T-cell (primary cell): ENCODE measurements around the gene C14orf119. TPM values are rescaled to one million over a fixed set of nuclear protein-coding genes. Genes with fewer than 3 reads are reported as not detected.

Experiments used
- ATAC-seq, 4 experiments: fragments of 200-7000 bp in 3 of 4; fragments of 150-1000 bp in 1 of 4; cut with Tn5 transposase; replicated peaks in 1 of 4; 1 replicate in 3 of 4; 2 replicates in 1 of 4; pipeline ENCODE4 v1.10.0; 2021; ENCODE audit warnings: moderate library complexity in 3 of 4, mild to moderate bottlenecking in 2 of 4, moderate number of reproducible peaks in 1 of 4
- CTCF ChIA-PET, 2 donors: fragments of 300-600 bp; sonication (Branson Sonifier 250); formaldehyde crosslinking; loops; one replicate each; lab custom pipeline; 2022; ENCODE audit warnings: antibody characterized with exemption in 2 of 2; lab: Charles Lee
- POLR2A ChIA-PET, 2 donors: fragments of 300-600 bp; sonication (Branson Sonifier 250); formaldehyde crosslinking; loops; one replicate each; lab custom pipeline; 2022; ENCODE audit warnings: antibody characterized with exemption in 2 of 2; lab: Charles Lee
- DNase-seq, 35 experiments: peaks; one replicate each; pipeline versions ENCODE4 v3.0.0 to v3.0.0-alpha.2; 2013 to 2023
- H3K27ac ChIP-seq: one replicate; pipeline ENCODE4 v1.5.1; 2013; ENCODE audit warnings: low read length
- H3K27me3 ChIP-seq, 2 experiments: replicated peaks in 1 of 2; 1 replicate in 1 of 2; 2 replicates in 1 of 2; pipeline versions ENCODE4 v1.6.1 to v1.7.0; 2013; ENCODE audit warnings: low read length in 1 of 2, mixed read lengths in 1 of 2; ENCODE audit not compliant: control insufficient read depth in 2 of 2, insufficient read depth in 2 of 2; ENCODE audit errors: extremely low read depth in 1 of 2
- H3K36me3 ChIP-seq, 2 donors: 1 replicate in 1 of 2; 2 replicates in 1 of 2; pipeline versions ENCODE4 v1.6.1 to v1.7.0; 2013; ENCODE audit warnings: low read length in 1 of 2; ENCODE audit not compliant: control insufficient read depth in 2 of 2, insufficient read depth in 1 of 2; ENCODE audit errors: extremely low read depth in 1 of 2
- H3K4me1 ChIP-seq, 2 experiments: 1 replicate in 1 of 2; 2 replicates in 1 of 2; pipeline versions ENCODE4 v1.6.1 to v1.7.0; 2013; ENCODE audit warnings: low read length in 2 of 2, mixed read lengths in 1 of 2; ENCODE audit not compliant: insufficient read depth in 2 of 2, control insufficient read depth in 1 of 2; ENCODE audit errors: extremely low read depth in 1 of 2
- H3K4me3 ChIP-seq, 2 donors: 1 replicate in 1 of 2; 2 replicates in 1 of 2; pipeline versions ENCODE4 v1.5.1 to v1.7.0; 2013; ENCODE audit warnings: mild to moderate bottlenecking in 2 of 2, low read length in 1 of 2, moderate library complexity in 1 of 2; ENCODE audit not compliant: control insufficient read depth in 1 of 2; ENCODE audit errors: extremely low read depth in 1 of 2
- H3K9me3 ChIP-seq: 2 replicates; pipeline ENCODE4 v1.7.0; 2013
- H3K27ac Mint-ChIP-seq, 2 donors: one replicate each; pipeline ENCODE4 v1.8.0; 2020 to 2021; ENCODE audit warnings: mild to moderate bottlenecking in 2 of 2, mixed read lengths in 2 of 2
- H3K27me3 Mint-ChIP-seq, 2 donors: one replicate each; pipeline ENCODE4 v1.8.0; 2021 to 2022; ENCODE audit warnings: mixed read lengths in 2 of 2
- H3K36me3 Mint-ChIP-seq: one replicate; pipeline ENCODE4 v1.8.0; 2021; ENCODE audit warnings: mixed read lengths
- H3K4me1 Mint-ChIP-seq, 3 donors: one replicate each; pipeline ENCODE4 v1.8.0; 2020 to 2022; ENCODE audit warnings: mixed read lengths in 3 of 3, mild to moderate bottlenecking in 1 of 3
- H3K4me3 Mint-ChIP-seq, 3 donors: one replicate each; pipeline ENCODE4 v1.8.0; 2020 to 2022; ENCODE audit warnings: mild to moderate bottlenecking in 3 of 3, mixed read lengths in 3 of 3, moderate library complexity in 3 of 3
- H3K9me3 Mint-ChIP-seq, 3 donors: one replicate each; pipeline ENCODE4 v1.8.0; 2020 to 2022; ENCODE audit warnings: mixed read lengths in 3 of 3
- WGBS: methylation state at CpG from one replicate; pipeline ENCODE4 v1.1.5; 2013; ENCODE audit warnings: missing lambda C conversion rate; ENCODE audit not compliant: insufficient coverage; 5-methylcytosine and 5-hydroxymethylcytosine counted together
- total RNA-seq, 35 experiments: library from RNA in 6 of 35; stranded (reverse) in 6 of 35; fragments of 120-200 nt in 1 of 35; gene quantifications; one replicate each; pipeline versions ENCODE4 v1.2.1 to v1.2.4 and lab custom pipeline; 2013 to 2026

The C14orf119 gene
- total RNA-seq, 5 donors from 2014 or later (not counting 1 experiment from before 2014, with no cell fraction given): 9.5 to 47.7 (median 43.6) TPM

- POLR2A ChIA-PET: interaction anchor here (0.5 to 2.1 kb wide), 20 partner anchors 14 to 1823 kb away, joined by 3 to 14 read pairs (median 3); partner anchors contain the start of genes CEBPE (in 1 of the 2), EMC9 (in 1 of the 2), HOMEZ (in 1 of the 2) and PABPN1 (in 1 of the 2)
- CTCF ChIA-PET: interaction anchor here (0.5 to 2.8 kb wide), 26 partner anchors 12 to 1238 kb away, joined by 3 to 46 read pairs (median 4); partner anchors contain the start of genes DAD1 (in 1 of the 2), LRP10 (in 1 of the 2), PABPN1 (in 1 of the 2) and PRMT5 (in 1 of the 2)
- no peaks in the 10 kb centered on the region for H3K27me3 Mint-ChIP-seq
These were observed 574 bp upstream of the C14orf119 start, which contains the start of gene ACIN1 for GRCh38 chr14:23094666-23095195. Gene ACIN1 (minus strand): TSS chr14:23095136. CDS start chr14:23095112, 24 bp downstream.

DNA sequence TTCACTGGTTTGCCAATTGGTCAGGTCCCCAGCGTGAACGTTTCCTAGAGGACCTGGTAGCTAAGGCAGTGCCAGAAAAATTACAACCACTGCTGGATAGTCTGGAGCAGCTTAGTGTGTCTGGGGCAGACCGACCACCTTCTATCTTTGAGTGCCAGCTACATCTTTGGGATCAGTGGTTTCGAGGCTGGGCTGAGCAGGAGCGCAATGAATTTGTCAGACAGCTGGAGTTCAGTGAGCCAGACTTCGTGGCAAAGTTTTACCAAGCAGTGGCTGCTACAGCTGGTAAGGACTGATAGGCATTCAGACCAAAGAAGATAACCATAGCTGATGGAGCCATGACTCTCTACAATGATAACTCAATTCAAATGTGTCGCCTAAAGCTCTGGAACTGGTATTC is 2.5 kb downstream of the C14orf119 start:
- Mint-ChIP-seq H3K27me3 (no peaks in the 10 kb centered on the region), H3K9me3 (no peaks in the 10 kb centered on the region), H3K27ac (no peak overlapping the region), H3K4me3 (peak overlapping the region in 1 of 3 donors; percentile 43), H3K36me3 (peaks cover 26% of the 10 kb centered on the region), H3K4me1 (peaks cover 14 to 40% (median 28%) of the 10 kb centered on the region in 3 donors)
- POLR2A ChIA-PET: interaction anchor here in 1 of 2 donors (0.5 kb wide), 1 partner anchor 57 kb away, joined by 5 read pairs; no protein-coding TSS in a partner anchor
- CTCF ChIA-PET: interaction anchor here (1.2 to 1.3 kb wide), 2 partner anchors 29 kb away, joined by 3 to 5 read pairs; no protein-coding TSS in a partner anchor
- Histone ChIP-seq H3K4me1 (peaks cover 17 to 19% of the 10 kb centered on the region in 2 experiments), H3K27ac (no peak overlapping the region), H3K4me3 (no peak overlapping the region), H3K9me3 (no peaks in the 10 kb centered on the region), H3K36me3 (peaks cover 0 to 24% of the 10 kb centered on the region in 2 donors), H3K27me3 (no peaks in the 10 kb centered on the region)
- ATAC-seq (no peak), DNase-seq (no peak)
- 94% methylated on average over 5 of the region's 7 CpGs for WGBS

More at GRCh38 chr14:23094666-23095195, 574 bp upstream of the C14orf119 start, which contains the start of gene ACIN1:
- Mint-ChIP-seq H3K4me3 (no peak within 1 kb of the TSS), H3K27ac (no peak within 1 kb of the TSS), H3K4me1 (peaks cover 23 to 59% (median 34%) of the 10 kb centered on the region in 3 donors), H3K36me3 (peaks cover 43% of the 10 kb centered on the region), H3K9me3 (no peaks in the 10 kb centered on the region)
- peak; percentile 39 to 45 (median 42) for ATAC-seq
- peak within 1 kb of the TSS; percentile 94 for H3K27ac ChIP-seq
- DNase-seq: peak in 24 of 35 experiments; percentile 52 to 100 (median 67)
- no peaks in the 10 kb centered on the region for H3K9me3 ChIP-seq
- H3K4me1 ChIP-seq: peaks cover 18 to 23% of the 10 kb centered on the region in 2 experiments
- H3K36me3 ChIP-seq: peaks cover 3 to 53% of the 10 kb centered on the region in 2 donors
- WGBS: 0% methylated on average over 52 of the region's 55 CpGs
- H3K4me3 ChIP-seq: peak within 1 kb of the TSS; percentile 77 to 91
- no peaks in the 10 kb centered on the region for H3K27me3 ChIP-seq

DNA sequence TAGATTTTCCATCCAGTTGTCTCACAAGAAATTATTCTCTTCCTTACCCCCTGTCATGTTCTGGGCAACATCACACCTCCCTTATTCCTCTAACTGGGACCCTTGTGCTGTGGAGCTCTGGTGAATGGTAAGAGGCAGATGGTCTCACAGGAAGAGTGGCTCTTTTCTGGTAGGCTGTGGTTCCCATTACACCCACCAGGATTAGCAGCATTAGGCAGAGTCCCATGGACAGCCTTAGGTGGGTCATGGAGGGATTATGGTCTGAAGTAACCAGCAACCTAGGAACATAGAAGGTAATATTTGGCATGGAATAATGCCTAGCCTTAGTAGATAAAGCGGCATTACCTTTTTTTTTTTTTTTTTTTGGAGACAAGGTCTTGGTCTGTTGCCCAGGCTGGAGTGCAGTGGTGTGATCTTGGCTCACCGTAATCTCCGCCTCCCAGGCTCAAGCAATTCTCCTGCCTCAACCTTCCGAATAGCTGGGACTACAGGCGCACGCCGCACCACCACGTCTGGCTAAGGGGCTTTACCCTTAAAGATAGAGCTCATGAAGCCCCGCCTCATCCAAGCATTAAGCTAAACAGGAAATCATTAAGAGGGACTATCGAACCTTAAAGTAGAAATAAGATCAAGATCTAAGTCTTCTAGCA is 4.0 kb downstream of the C14orf119 start:
- Mint-ChIP-seq H3K36me3 (peaks cover 26% of the 10 kb centered on the region), H3K4me1 (peaks cover 14 to 31% (median 28%) of the 10 kb centered on the region in 3 donors)
- ATAC-seq: no peak

GRCh38 chr14:23101213-23101970 is 6.1 kb downstream of the C14orf119 start:
- no peaks in the 10 kb centered on the region for H3K9me3 Mint-ChIP-seq
- no peak overlapping the region for H3K27ac ChIP-seq
- peaks cover 6 to 12% of the 10 kb centered on the region in 2 experiments for H3K4me1 ChIP-seq
- H3K27me3 Mint-ChIP-seq: no peaks in the 10 kb centered on the region
- no peaks in the 10 kb centered on the region for H3K27me3 ChIP-seq
- 100% methylated on average over 2 of the region's 6 CpGs for WGBS
- no peak for DNase-seq
- H3K4me1 Mint-ChIP-seq: peaks cover 14 to 31% (median 28%) of the 10 kb centered on the region in 3 donors
- ChIA-PET POLR2A (no interaction called here), CTCF (interaction anchor here in 1 of 2 donors (0.6 kb wide), 1 partner anchor 221 kb away, joined by 3 read pairs; no protein-coding TSS in a partner anchor)
- no peak overlapping the region for H3K27ac Mint-ChIP-seq
- no peaks in the 10 kb centered on the region for H3K9me3 ChIP-seq
- H3K36me3 ChIP-seq: peaks cover 0 to 20% of the 10 kb centered on the region in 2 donors
- H3K4me3 Mint-ChIP-seq: no peak overlapping the region
- H3K36me3 Mint-ChIP-seq: peaks cover 26% of the 10 kb centered on the region
- no peak for ATAC-seq
- H3K4me3 ChIP-seq: no peak overlapping the region

More for the DNA sequence above, 4.0 kb downstream of the C14orf119 start:
- no peak overlapping the region for H3K4me3 Mint-ChIP-seq
- ChIA-PET POLR2A (interaction anchor here in 1 of 2 donors (0.7 kb wide), 1 partner anchor 9 kb away, joined by 7 read pairs; no protein-coding TSS in a partner anchor), CTCF (interaction anchor here (0.7 to 1.2 kb wide), 3 partner anchors 31 to 184 kb away, joined by 4 to 11 read pairs (median 4); no protein-coding TSS in a partner anchor)
- WGBS: 100% methylated on average over 8 of the region's 10 CpGs
- H3K27ac ChIP-seq: no peak overlapping the region
- H3K36me3 ChIP-seq: peaks cover 0 to 20% of the 10 kb centered on the region in 2 donors
- peaks cover 6 to 13% of the 10 kb centered on the region in 2 experiments for H3K4me1 ChIP-seq
- no peak for DNase-seq
- H3K4me3 ChIP-seq: no peak overlapping the region
- no peak overlapping the region for H3K27ac Mint-ChIP-seq
- H3K27me3 ChIP-seq: no peaks in the 10 kb centered on the region
- no peaks in the 10 kb centered on the region for H3K9me3 ChIP-seq
- H3K9me3 Mint-ChIP-seq: no peaks in the 10 kb centered on the region
- H3K27me3 Mint-ChIP-seq: no peaks in the 10 kb centered on the region

GRCh38 chr14:23101986-23102625 is 6.8 kb downstream of the C14orf119 start:
- Histone ChIP-seq H3K27me3 (no peaks in the 10 kb centered on the region), H3K36me3 (peaks cover 0 to 20% of the 10 kb centered on the region in 2 donors), H3K4me3 (no peak overlapping the region), H3K27ac (no peak overlapping the region), H3K4me1 (peaks cover 2 to 5% of the 10 kb centered on the region in 2 experiments), H3K9me3 (no peaks in the 10 kb centered on the region)
- no peak overlapping the region for H3K4me3 Mint-ChIP-seq
- H3K4me1 Mint-ChIP-seq: peaks cover 14 to 24% (median 21%) of the 10 kb centered on the region in 3 donors
- H3K36me3 Mint-ChIP-seq: peaks cover 23% of the 10 kb centered on the region
- ATAC-seq (no peak), DNase-seq (no peak)
- no peak overlapping the region for H3K27ac Mint-ChIP-seq
- no peaks in the 10 kb centered on the region for H3K27me3 Mint-ChIP-seq
- no peaks in the 10 kb centered on the region for H3K9me3 Mint-ChIP-seq
- WGBS: 100% methylated on average over 1 of the region's 10 CpGs
- ChIA-PET POLR2A (interaction anchor here (0.5 kb wide), 2 partner anchors 43 to 217 kb away, joined by 4 to 10 read pairs; no protein-coding TSS in a partner anchor), CTCF (interaction anchor here in 1 of 2 donors (0.6 kb wide), 1 partner anchor 1976 kb away, joined by 3 read pairs; no protein-coding TSS in a partner anchor)
